ENCODE measurements around the gene CBX4.
A peak's percentile ranks its signal among the peaks of the same experiment; 100 is the strongest.

CBX4 gene

GRCh38 chr17:79836972-79837887 is 2.0 kb downstream of the CBX4 start:
- no peaks in the 10 kb centered on the region for H3K27me3 ChIP-seq (ENCODE audit: low read length)

DNA sequence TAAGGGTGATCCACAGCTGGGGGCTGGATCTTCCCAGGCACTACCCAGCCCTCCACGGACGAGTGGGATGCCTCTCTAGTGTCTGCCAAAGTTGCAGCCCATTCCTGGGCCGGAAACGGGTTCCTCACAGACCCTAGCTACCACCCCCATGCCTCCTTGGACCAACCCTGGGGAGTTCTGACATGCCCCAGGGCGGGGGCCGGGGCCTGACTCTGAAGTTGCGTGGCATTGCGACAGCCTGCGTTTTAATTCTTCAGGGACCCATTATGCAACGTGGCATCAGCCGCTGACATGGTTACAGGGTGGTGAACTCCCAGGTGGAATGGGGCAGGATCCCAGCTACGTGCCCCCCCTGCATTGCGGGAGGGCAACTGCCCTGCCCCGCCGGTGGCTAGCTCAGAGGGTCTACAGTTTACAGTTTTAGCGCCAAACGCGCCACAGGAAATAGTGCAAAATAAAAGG is 2.7 kb downstream of the CBX4 start:
- no peaks in the 10 kb centered on the region for H3K27me3 ChIP-seq (ENCODE audit: low read length)
- H3K79me2 ChIP-seq (ENCODE audit: insufficient read depth, low read length), result peaks cover 23% of the 10 kb centered on the region
- H3K4me2 ChIP-seq (ENCODE audit: low read depth, low read length, poor library complexity, severe bottlenecking), result peak overlapping the region; percentile 96
- no peaks in the 10 kb centered on the region for H3K9me2 ChIP-seq (replicated peaks; ENCODE audit: insufficient read depth, low read length)
- peak overlapping the region; percentile 82 for H3K9ac ChIP-seq (ENCODE audit: low read length)
- peak overlapping the region; percentile 92 for H3K27ac ChIP-seq (ENCODE audit: low read depth, low read length)
- 0 out of 2 replicates have a peak, but pooled peaks cover 3% of the 10 kb centered on the region for H3K36me3 ChIP-seq (ENCODE audit: low read length)
- peaks cover 17% of the 10 kb centered on the region; the same call in 1 of the 2 replicates for H4K20me1 ChIP-seq (ENCODE audit: low read depth, low read length)
- TF ChIP-seq EZH2phosphoT487 (conservative IDR thresholded peaks at IDR 0.05; ENCODE audit: low read length) (no peak), CTCF (IDR thresholded peaks at IDR 0.05; ENCODE audit: insufficient read depth, low read length, poor library complexity, severe bottlenecking) (no peak)
- peaks cover 14% of the 10 kb centered on the region for H3F3A ChIP-seq (ENCODE audit: insufficient read depth)
- no peak overlapping the region for H2AFZ ChIP-seq (ENCODE audit: low read depth, low read length, severe bottlenecking)
- peak overlapping the region; percentile 22 for H3K4me3 ChIP-seq (ENCODE audit: insufficient read depth, low read length, poor library complexity, severe bottlenecking)
- H3K9me3 ChIP-seq (ENCODE audit: insufficient read depth, low read length), result no peaks in the 10 kb centered on the region

More at GRCh38 chr17:79836972-79837887, 2.0 kb downstream of the CBX4 start:
- 0 out of 2 replicates have a peak, but pooled peaks cover 3% of the 10 kb centered on the region for H3K36me3 ChIP-seq (ENCODE audit: low read length)
- H2AFZ ChIP-seq (ENCODE audit: low read depth, low read length, severe bottlenecking), result no peak overlapping the region
- peaks cover 23% of the 10 kb centered on the region for H3K79me2 ChIP-seq (ENCODE audit: insufficient read depth, low read length)
- peak overlapping the region; percentile 96 for H3K4me2 ChIP-seq (ENCODE audit: low read depth, low read length, poor library complexity, severe bottlenecking)
- H3F3A ChIP-seq (ENCODE audit: insufficient read depth), result peaks cover 14% of the 10 kb centered on the region
- H3K9me3 ChIP-seq (ENCODE audit: insufficient read depth, low read length), result no peaks in the 10 kb centered on the region
- peak overlapping the region; percentile 82 for H3K9ac ChIP-seq (ENCODE audit: low read length)
- no peaks in the 10 kb centered on the region for H3K9me2 ChIP-seq (replicated peaks; ENCODE audit: insufficient read depth, low read length)
- TF ChIP-seq EZH2phosphoT487 (conservative IDR thresholded peaks at IDR 0.05; ENCODE audit: low read length) (no peak), CTCF (IDR thresholded peaks at IDR 0.05; ENCODE audit: insufficient read depth, low read length, poor library complexity, severe bottlenecking) (no peak)
- peaks cover 17% of the 10 kb centered on the region; the same call in 1 of the 2 replicates for H4K20me1 ChIP-seq (ENCODE audit: low read depth, low read length)
- H3K4me3 ChIP-seq (ENCODE audit: insufficient read depth, low read length, poor library complexity, severe bottlenecking), result peak overlapping the region; percentile 98
- H3K27ac ChIP-seq (ENCODE audit: low read depth, low read length), result peak overlapping the region; percentile 92

- H3K4me2 ChIP-seq (ENCODE audit: low read depth, low read length, poor library complexity, severe bottlenecking), result peak overlapping the region; percentile 96
- no peaks in the 10 kb centered on the region for H3K27me3 ChIP-seq (ENCODE audit: low read length)
- no peaks in the 10 kb centered on the region for H3K9me3 ChIP-seq (ENCODE audit: insufficient read depth, low read length)
- H3K27ac ChIP-seq (ENCODE audit: low read depth, low read length), result peak overlapping the region; percentile 92
- no peak overlapping the region for H3K4me3 ChIP-seq (ENCODE audit: insufficient read depth, low read length, poor library complexity, severe bottlenecking)
- H3K9ac ChIP-seq (ENCODE audit: low read length), result peak overlapping the region; percentile 82; the same call in 1 of the 2 replicates
- H2AFZ ChIP-seq (ENCODE audit: low read depth, low read length, severe bottlenecking), result no peak overlapping the region
- H4K20me1 ChIP-seq (ENCODE audit: low read depth, low read length), result peaks cover 17% of the 10 kb centered on the region; the same call in 1 of the 2 replicates
- H3F3A ChIP-seq (ENCODE audit: insufficient read depth), result peaks cover 14% of the 10 kb centered on the region
- H3K79me2 ChIP-seq (ENCODE audit: insufficient read depth, low read length), result peaks cover 23% of the 10 kb centered on the region
- H3K36me3 ChIP-seq (ENCODE audit: low read length), result 0 out of 2 replicates have a peak, but pooled peaks cover 3% of the 10 kb centered on the region
- no peaks in the 10 kb centered on the region for H3K9me2 ChIP-seq (replicated peaks; ENCODE audit: insufficient read depth, low read length)
- no peak for TF ChIP-seq EZH2phosphoT487 (conservative IDR thresholded peaks at IDR 0.05; ENCODE audit: low read length)
- no peak for TF ChIP-seq CTCF (IDR thresholded peaks at IDR 0.05; ENCODE audit: insufficient read depth, low read length, poor library complexity, severe bottlenecking)
Measured at GRCh38 chr17:79835953-79836509, 3.2 kb downstream of the CBX4 start.

Measured in SU-DHL-6 (cell line).